HG03571 (cell line): ENCODE results near the gene ACTG2.

Experiments
- ATAC-seq: cut with Tn5 transposase; IDR thresholded peaks from one replicate; pipeline ENCODE4 v1.9.1; 2021; ENCODE audit not compliant: unreplicated experiment

The ACTG2 gene

GRCh38 chr2:73911548-73912208 is 18.9 kb downstream of the ACTG2 start:
- no peak for ATAC-seq

DNA sequence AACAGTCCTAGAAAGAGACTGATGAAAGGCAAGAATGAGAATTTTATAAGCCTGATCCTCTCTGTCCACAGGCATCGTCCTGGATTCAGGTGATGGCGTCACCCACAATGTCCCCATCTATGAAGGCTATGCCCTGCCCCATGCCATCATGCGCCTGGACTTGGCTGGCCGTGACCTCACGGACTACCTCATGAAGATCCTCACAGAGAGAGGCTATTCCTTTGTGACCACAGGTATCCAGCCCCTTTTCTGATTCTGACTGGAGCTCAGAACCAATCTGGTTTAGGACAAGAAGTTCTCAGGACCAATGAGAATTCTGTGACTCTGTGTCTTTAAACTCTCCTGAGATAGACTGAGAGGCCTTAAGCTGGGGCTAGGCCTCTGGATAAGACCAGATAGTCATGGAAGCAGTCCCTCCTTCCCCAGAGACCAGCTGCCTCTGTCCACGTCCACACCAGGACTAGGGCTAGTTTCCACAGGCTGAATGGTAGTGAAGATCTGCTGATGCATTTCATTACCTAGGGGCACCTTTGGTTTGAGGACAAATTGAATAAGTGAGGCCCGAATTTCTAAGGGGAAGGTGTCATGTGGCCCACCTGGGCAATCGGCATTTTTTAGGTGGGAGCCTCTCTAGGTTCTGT is 20.7 kb downstream of the ACTG2 start:
- ATAC-seq, result no peak

DNA sequence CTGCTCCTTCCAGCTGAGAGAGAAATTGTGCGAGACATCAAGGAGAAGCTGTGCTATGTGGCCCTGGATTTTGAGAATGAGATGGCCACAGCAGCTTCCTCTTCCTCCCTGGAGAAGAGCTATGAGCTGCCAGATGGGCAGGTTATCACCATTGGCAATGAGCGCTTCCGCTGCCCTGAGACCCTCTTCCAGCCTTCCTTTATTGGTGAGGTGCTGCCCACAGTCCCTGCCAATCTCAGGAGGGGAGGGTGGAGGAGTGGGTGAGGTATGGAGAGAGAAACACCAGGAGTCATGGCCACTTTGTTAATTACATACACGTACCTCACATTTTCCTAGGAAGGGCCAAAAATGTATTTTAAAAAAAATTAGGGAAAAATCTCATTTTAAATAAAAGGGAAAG is 21.9 kb downstream of the ACTG2 start:
- ATAC-seq, result no peak

GRCh38 chr2:73915437-73915993 is 22.7 kb downstream of the ACTG2 start:
- ATAC-seq, result no peak

GRCh38 chr2:73916666-73917065 is 23.9 kb downstream of the ACTG2 start:
- no peak for ATAC-seq

GRCh38 chr2:73917296-73917695 is 24.5 kb downstream of the ACTG2 start:
- ATAC-seq, result no peak

GRCh38 chr2:73917696-73918207 is 24.9 kb downstream of the ACTG2 start:
- ATAC-seq, result no peak

DNA sequence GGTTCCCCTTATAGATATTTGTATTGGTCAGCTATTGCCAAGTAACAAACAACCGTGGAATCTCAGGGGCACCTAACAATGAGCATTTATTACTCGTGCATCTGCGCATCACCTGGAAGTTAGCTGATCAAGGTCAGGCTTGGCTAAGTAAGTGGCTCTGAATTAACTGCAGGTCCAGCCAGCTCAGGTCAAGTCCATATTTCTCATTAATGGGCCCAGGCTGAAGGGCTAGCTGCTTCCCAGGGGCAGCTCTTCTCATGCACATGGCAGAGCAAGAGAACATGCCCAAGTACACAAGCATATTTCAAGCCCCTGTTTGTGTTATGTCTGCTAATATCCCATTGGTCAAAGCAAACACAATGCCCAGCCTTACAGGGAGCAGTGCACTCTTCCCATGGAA is 26.0 kb downstream of the ACTG2 start:
- no peak for ATAC-seq

GRCh38 chr2:73919596-73920228 is 26.9 kb downstream of the ACTG2 start:
- ATAC-seq, result no peak

GRCh38 chr2:73920577-73921545 is 28.1 kb downstream of the ACTG2 start:
- no peak for ATAC-seq

GRCh38 chr2:73921581-73921980 is 28.8 kb downstream of the ACTG2 start:
- ATAC-seq, result no peak

DNA sequence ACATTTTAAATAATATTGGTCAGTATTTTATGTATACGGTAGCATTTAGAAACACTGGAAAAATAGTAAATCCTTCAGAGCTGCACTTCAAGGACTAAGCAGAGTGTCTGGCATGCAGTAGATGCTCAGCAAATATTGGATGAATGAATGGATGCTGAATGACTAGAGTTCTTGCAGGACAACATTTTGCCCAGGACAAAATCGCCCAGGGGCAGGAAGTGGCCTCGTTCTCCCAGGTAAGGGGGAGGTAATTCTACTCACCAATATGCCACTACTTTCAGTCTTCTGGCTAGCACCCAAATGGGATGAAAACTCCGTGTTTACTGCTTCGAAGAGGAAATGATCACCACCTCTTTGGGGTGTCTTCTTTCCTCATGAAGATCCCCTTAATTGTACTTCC is 29.9 kb downstream of the ACTG2 start:
- no peak for ATAC-seq

GRCh38 chr2:73925033-73925704 is 32.4 kb downstream of the ACTG2 start:
- ATAC-seq, result no peak

DNA sequence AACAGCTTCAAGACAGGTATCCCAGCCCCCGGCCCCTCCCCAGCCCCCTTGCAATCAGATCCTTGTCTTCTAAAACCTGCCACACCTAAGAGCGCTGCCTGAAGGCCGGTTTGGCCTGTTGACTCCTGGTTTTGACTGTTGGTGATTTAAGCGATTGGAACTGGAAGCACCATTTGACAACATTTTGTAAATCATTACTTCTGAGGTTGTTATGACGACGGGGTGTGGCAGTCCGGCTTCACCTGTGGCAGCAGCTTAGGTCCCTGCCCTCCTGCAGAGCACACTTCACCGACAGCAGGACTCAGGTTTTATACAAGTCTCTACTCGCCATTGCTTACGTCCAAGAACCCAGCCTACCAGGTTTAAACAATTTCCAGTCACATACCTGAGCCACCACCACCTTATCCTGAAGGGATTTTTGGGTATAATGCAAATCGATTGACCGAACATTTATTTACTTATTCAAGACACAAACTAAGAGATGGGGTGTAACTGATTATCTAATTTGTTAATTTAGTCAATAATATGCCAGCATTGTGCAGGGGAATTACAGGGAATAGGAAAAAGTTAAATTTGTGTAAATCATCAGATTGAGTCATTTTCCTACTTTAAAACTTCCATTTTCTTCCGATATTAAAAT is 33.2 kb downstream of the ACTG2 start:
- no peak for ATAC-seq

DNA sequence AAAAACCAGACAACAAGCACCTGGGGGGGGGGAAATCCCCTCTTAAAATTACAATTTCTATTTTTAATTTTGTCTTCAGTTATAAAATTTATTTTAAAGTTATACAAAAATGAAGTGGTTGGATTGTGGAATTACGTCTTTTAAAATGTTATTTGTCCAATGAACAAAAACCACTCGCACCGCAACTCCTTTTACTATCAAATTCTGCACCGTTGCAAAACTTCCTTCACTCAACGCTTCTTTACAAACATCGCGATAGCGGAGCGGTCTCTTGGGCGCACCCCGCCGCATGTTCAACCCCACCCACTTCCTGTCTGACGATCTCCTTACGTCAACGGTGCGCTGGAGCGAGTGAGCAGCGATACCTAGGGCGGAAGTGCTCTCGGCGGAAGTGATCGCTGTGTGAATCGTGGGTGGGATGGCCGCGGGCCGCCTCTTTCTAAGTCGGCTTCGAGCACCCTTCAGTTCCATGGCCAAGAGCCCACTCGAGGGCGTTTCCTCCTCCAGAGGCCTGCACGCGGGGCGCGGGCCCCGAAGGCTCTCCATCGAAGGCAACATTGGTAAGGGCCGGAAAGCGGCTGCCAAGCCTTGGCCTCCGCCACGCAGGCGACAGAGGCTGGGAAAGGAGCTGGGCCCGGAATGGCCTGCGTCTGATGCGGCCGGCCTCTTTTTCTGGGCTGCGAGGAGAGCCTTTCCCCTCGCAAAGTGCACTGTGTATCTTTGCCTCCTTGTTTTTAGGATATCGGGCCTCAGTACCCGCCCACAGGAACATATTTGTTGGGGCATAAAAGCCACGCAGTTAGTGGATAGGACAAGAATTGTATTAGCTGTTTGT is 33.9 kb downstream of the ACTG2 start, which contains the start of gene DGUOK:
DGUOK (plus strand) TSS at position 388 of the 835 bp plus-strand sequence; CDS start at position 419, 31 bp downstream.
- peak; percentile 99 for ATAC-seq

- ATAC-seq, result no peak
Measured at GRCh38 chr2:73927344-73927743, 34.5 kb downstream of the ACTG2 start.

GRCh38 chr2:73928963-73929347 is 36.1 kb downstream of the ACTG2 start:
- ATAC-seq, result no peak

DNA sequence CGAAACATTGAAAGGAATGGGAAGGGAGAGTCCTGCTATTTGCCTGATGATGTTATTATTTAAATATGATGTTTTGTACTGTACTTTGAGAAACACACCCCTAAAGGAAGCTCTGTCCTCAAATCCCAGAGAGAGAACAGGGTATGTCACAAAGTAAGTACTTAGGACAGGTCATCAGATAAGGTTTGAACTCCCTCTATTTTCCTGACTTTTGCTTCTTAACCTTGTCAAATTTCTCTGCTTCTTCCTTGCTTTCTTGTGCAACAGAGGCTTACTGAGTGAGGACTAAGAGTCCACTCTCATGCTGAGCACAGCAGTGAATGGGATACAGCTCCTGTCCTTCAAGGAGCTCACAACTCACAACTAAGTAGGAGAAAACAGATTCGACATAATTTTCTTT is 37.6 kb downstream of the ACTG2 start:
- no peak for ATAC-seq
